ENCODE results near the gene FER. TPM values are rescaled to one million over a fixed set of nuclear protein-coding genes. Genes with fewer than 3 reads are reported as not detected.

The FER gene
- total and polyA plus RNA-seq, 5 donors from 2014 or later: 3.9 to 12.0 (median 5.9) TPM

GRCh38 chr5:109099081-109099480 lies 351.4 kb downstream of the FER start:
- H3K4me3 Mint-ChIP-seq: no peak overlapping the region
- Histone ChIP-seq H3K27me3 (ENCODE audit: control insufficient read depth, insufficient read depth, low read length) (no peaks in the 10 kb centered on the region), H3K36me3 (ENCODE audit: control insufficient read depth, insufficient read depth, low read length) (no peaks in the 10 kb centered on the region), H3K4me3 (ENCODE audit: low read depth, low read length) (no peak overlapping the region), H3K9me3 (ENCODE audit: control insufficient read depth in 2 of 2, low read length in 2 of 2) (no peaks in the 10 kb centered on the region), H3K27ac (ENCODE audit: insufficient read depth, low read length, poor library complexity, severe bottlenecking) (no peak overlapping the region), H3K4me1 (ENCODE audit: control insufficient read depth, insufficient read depth, low read length, poor library complexity, severe bottlenecking) (no peaks in the 10 kb centered on the region)
- H3K27ac Mint-ChIP-seq: no peak overlapping the region
- no peak for ATAC-seq (ENCODE audit: low read depth in 2 of 2)
- no peaks in the 10 kb centered on the region for H3K36me3 Mint-ChIP-seq
- no peaks in the 10 kb centered on the region for H3K27me3 Mint-ChIP-seq
- peaks cover 0 to 2% (median 0%) of the 10 kb centered on the region in 7 donors for H3K9me3 Mint-ChIP-seq
- DNase-seq: no peak
- no peaks in the 10 kb centered on the region for H3K4me1 Mint-ChIP-seq

DNA sequence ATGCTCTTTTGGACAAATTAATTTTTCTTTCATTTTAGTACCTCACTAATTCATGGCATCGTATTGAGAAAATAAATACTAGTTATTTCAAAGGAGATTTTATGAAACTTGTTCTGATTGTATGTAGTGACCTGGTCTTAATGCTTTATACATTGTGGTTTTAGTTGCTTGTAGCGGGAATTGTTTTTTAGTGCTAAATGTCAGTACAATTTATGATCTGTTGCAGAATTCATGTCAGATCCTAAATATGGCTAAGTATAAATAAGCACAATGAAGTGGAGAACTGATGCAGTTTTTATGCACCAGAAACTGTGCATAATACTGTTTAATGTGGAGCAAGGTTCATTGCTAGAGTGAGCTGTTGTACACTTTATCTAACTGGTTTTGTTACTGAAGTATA lies 353.3 kb downstream of the FER start:
- H3K4me1 Mint-ChIP-seq: no peaks in the 10 kb centered on the region
- H3K27ac ChIP-seq (ENCODE audit: insufficient read depth, low read length, poor library complexity, severe bottlenecking): no peak overlapping the region
- H3K4me3 ChIP-seq (ENCODE audit: low read depth, low read length): no peak overlapping the region
- H3K36me3 Mint-ChIP-seq: no peaks in the 10 kb centered on the region
- no peaks in the 10 kb centered on the region for H3K9me3 ChIP-seq (ENCODE audit: control insufficient read depth in 2 of 2, low read length in 2 of 2)
- no peaks in the 10 kb centered on the region for H3K4me1 ChIP-seq (ENCODE audit: control insufficient read depth, insufficient read depth, low read length, poor library complexity, severe bottlenecking)
- peaks cover 0 to 4% (median 0%) of the 10 kb centered on the region in 7 donors for H3K9me3 Mint-ChIP-seq
- H3K27ac Mint-ChIP-seq: no peak overlapping the region
- H3K4me3 Mint-ChIP-seq: no peak overlapping the region
- no peaks in the 10 kb centered on the region for H3K36me3 ChIP-seq (ENCODE audit: control insufficient read depth, insufficient read depth, low read length)
- DNase-seq: no peak
- H3K27me3 ChIP-seq (ENCODE audit: control insufficient read depth, insufficient read depth, low read length): no peaks in the 10 kb centered on the region
- H3K27me3 Mint-ChIP-seq: no peaks in the 10 kb centered on the region
- no peak for ATAC-seq (ENCODE audit: low read depth in 2 of 2)

GRCh38 chr5:109102096-109102690 lies 354.5 kb downstream of the FER start:
- no peak overlapping the region for H3K4me3 Mint-ChIP-seq
- H3K27me3 Mint-ChIP-seq: no peaks in the 10 kb centered on the region
- H3K36me3 ChIP-seq (ENCODE audit: control insufficient read depth, insufficient read depth, low read length): no peaks in the 10 kb centered on the region
- no peaks in the 10 kb centered on the region for H3K36me3 Mint-ChIP-seq
- no peaks in the 10 kb centered on the region for H3K9me3 ChIP-seq (ENCODE audit: control insufficient read depth in 2 of 2, low read length in 2 of 2)
- H3K4me1 Mint-ChIP-seq: no peaks in the 10 kb centered on the region
- no peak for ATAC-seq (ENCODE audit: low read depth in 2 of 2)
- H3K27me3 ChIP-seq (ENCODE audit: control insufficient read depth, insufficient read depth, low read length): no peaks in the 10 kb centered on the region
- H3K9me3 Mint-ChIP-seq: peaks cover 0 to 4% (median 0%) of the 10 kb centered on the region in 7 donors
- H3K4me1 ChIP-seq (ENCODE audit: control insufficient read depth, insufficient read depth, low read length, poor library complexity, severe bottlenecking): no peaks in the 10 kb centered on the region
- H3K27ac ChIP-seq (ENCODE audit: insufficient read depth, low read length, poor library complexity, severe bottlenecking): no peak overlapping the region
- H3K27ac Mint-ChIP-seq: no peak overlapping the region
- DNase-seq: no peak
- H3K4me3 ChIP-seq (ENCODE audit: low read depth, low read length): no peak overlapping the region

DNA sequence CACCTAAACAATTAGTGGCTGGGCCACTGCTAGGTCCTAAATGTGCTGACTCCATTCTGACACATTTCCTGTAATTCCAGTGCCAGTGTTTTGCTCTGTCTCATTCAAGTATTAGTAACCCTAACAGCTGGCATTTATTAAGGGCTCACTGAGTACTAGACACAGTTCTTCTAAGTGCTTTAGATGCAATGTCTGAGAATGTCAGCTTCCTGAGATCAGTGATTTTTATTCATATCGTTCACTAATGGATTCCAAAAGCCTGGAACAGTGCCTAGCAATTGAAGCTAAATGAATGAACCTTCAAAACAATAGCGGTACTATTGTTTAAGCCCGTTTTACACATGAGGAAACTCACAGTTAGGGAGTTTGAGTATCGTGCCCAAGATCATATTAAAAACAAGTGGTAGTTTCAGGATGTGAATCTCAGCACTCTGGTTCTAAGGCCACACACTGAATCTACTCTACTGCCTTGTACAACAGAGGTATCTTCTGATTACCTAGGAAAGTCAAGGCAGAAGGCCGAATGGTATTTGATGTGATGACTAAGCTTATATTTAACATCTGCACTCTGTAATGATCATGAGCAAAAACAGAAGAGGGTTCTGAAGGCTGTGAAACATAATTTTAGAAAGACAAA lies 358.1 kb downstream of the FER start:
- H3K27me3 ChIP-seq (ENCODE audit: control insufficient read depth, insufficient read depth, low read length): no peaks in the 10 kb centered on the region
- Mint-ChIP-seq H3K27me3 (no peaks in the 10 kb centered on the region), H3K36me3 (peaks cover 3% of the 10 kb centered on the region), H3K4me1 (no peaks in the 10 kb centered on the region), H3K4me3 (no peak overlapping the region), H3K9me3 (peaks cover 0 to 5% (median 0%) of the 10 kb centered on the region in 7 donors), H3K27ac (no peak overlapping the region)
- no peak overlapping the region for H3K27ac ChIP-seq (ENCODE audit: insufficient read depth, low read length, poor library complexity, severe bottlenecking)
- no peak overlapping the region for H3K4me3 ChIP-seq (ENCODE audit: low read depth, low read length)
- no peak for DNase-seq
- ATAC-seq (ENCODE audit: low read depth in 2 of 2): no peak
- no peaks in the 10 kb centered on the region for H3K4me1 ChIP-seq (ENCODE audit: control insufficient read depth, insufficient read depth, low read length, poor library complexity, severe bottlenecking)
- H3K36me3 ChIP-seq (ENCODE audit: control insufficient read depth, insufficient read depth, low read length): no peaks in the 10 kb centered on the region
- H3K9me3 ChIP-seq (ENCODE audit: control insufficient read depth in 2 of 2, low read length in 2 of 2): no peaks in the 10 kb centered on the region

- Mint-ChIP-seq H3K9me3 (peaks cover 0 to 5% (median 0%) of the 10 kb centered on the region in 7 donors), H3K4me3 (no peak overlapping the region)
Observed at GRCh38 chr5:109111680-109112079, 364.0 kb downstream of the FER start.

GRCh38 chr5:109113608-109114007 lies 365.9 kb downstream of the FER start:
- Histone ChIP-seq H3K27ac (ENCODE audit: insufficient read depth, low read length, poor library complexity, severe bottlenecking) (no peak overlapping the region), H3K36me3 (ENCODE audit: control insufficient read depth, insufficient read depth, low read length) (no peaks in the 10 kb centered on the region), H3K27me3 (ENCODE audit: control insufficient read depth, insufficient read depth, low read length) (no peaks in the 10 kb centered on the region), H3K4me3 (ENCODE audit: low read depth, low read length) (no peak overlapping the region), H3K9me3 (ENCODE audit: control insufficient read depth in 2 of 2, low read length in 2 of 2) (no peaks in the 10 kb centered on the region), H3K4me1 (ENCODE audit: control insufficient read depth, insufficient read depth, low read length, poor library complexity, severe bottlenecking) (no peaks in the 10 kb centered on the region)
- H3K4me3 Mint-ChIP-seq: no peak overlapping the region
- DNase-seq (no peak), ATAC-seq (ENCODE audit: low read depth in 2 of 2) (no peak)
- H3K27me3 Mint-ChIP-seq: no peaks in the 10 kb centered on the region
- H3K27ac Mint-ChIP-seq: no peak overlapping the region
- peaks cover 3% of the 10 kb centered on the region for H3K36me3 Mint-ChIP-seq
- H3K9me3 Mint-ChIP-seq: peaks cover 0 to 5% (median 0%) of the 10 kb centered on the region in 7 donors
- H3K4me1 Mint-ChIP-seq: no peaks in the 10 kb centered on the region

More at GRCh38 chr5:109111680-109112079, 364.0 kb downstream of the FER start:
- H3K27me3 ChIP-seq (ENCODE audit: control insufficient read depth, insufficient read depth, low read length): no peaks in the 10 kb centered on the region
- no peaks in the 10 kb centered on the region for H3K36me3 ChIP-seq (ENCODE audit: control insufficient read depth, insufficient read depth, low read length)
- Mint-ChIP-seq H3K27me3 (no peaks in the 10 kb centered on the region), H3K36me3 (peaks cover 3% of the 10 kb centered on the region), H3K4me1 (no peaks in the 10 kb centered on the region), H3K27ac (no peak overlapping the region)
- ATAC-seq (ENCODE audit: low read depth in 2 of 2): no peak
- H3K27ac ChIP-seq (ENCODE audit: insufficient read depth, low read length, poor library complexity, severe bottlenecking): no peak overlapping the region
- no peak for DNase-seq
- no peak overlapping the region for H3K4me3 ChIP-seq (ENCODE audit: low read depth, low read length)
- no peaks in the 10 kb centered on the region for H3K4me1 ChIP-seq (ENCODE audit: control insufficient read depth, insufficient read depth, low read length, poor library complexity, severe bottlenecking)
- H3K9me3 ChIP-seq (ENCODE audit: control insufficient read depth in 2 of 2, low read length in 2 of 2): no peaks in the 10 kb centered on the region

- Histone ChIP-seq H3K4me1 (ENCODE audit: control insufficient read depth, insufficient read depth, low read length, poor library complexity, severe bottlenecking) (no peaks in the 10 kb centered on the region), H3K4me3 (ENCODE audit: low read depth, low read length) (no peak overlapping the region), H3K9me3 (ENCODE audit: control insufficient read depth in 2 of 2, low read length in 2 of 2) (peaks cover 0 to 2% of the 10 kb centered on the region in 2 experiments), H3K27ac (ENCODE audit: insufficient read depth, low read length, poor library complexity, severe bottlenecking) (no peak overlapping the region), H3K27me3 (ENCODE audit: control insufficient read depth, insufficient read depth, low read length) (no peaks in the 10 kb centered on the region), H3K36me3 (ENCODE audit: control insufficient read depth, insufficient read depth, low read length) (no peaks in the 10 kb centered on the region)
- H3K9me3 Mint-ChIP-seq: peaks cover 0 to 13% (median 0%) of the 10 kb centered on the region in 7 donors
- H3K27me3 Mint-ChIP-seq: peaks cover 5% of the 10 kb centered on the region
- H3K4me1 Mint-ChIP-seq: no peaks in the 10 kb centered on the region
- peaks cover 3% of the 10 kb centered on the region for H3K36me3 Mint-ChIP-seq
- ATAC-seq (ENCODE audit: low read depth in 2 of 2) (no peak), DNase-seq (no peak)
- no peak overlapping the region for H3K27ac Mint-ChIP-seq
- no peak overlapping the region for H3K4me3 Mint-ChIP-seq
Observed at GRCh38 chr5:109121225-109121624, 373.5 kb downstream of the FER start.
